GM15510 (cell line): ENCODE results near the gene NR2F1.

Source experiments
- POLR2A ChIP-seq: IDR thresholded peaks from 3 replicates; pipeline ENCODE4 v1.6.1; 2011; ENCODE audit warnings: borderline replicate concordance; ENCODE audit not compliant: insufficient read length; ENCODE audit errors: extremely low read depth

The NR2F1 gene

GRCh38 chr5:93594591-93595419 lies 11.8 kb downstream of the NR2F1 start:
- TF ChIP-seq POLR2A, result no peak

- TF ChIP-seq POLR2A, result no peak
These were observed 12.6 kb downstream of the NR2F1 start for GRCh38 chr5:93595420-93596147.

GRCh38 chr5:93596310-93596675 lies 13.3 kb downstream of the NR2F1 start:
- no peak for TF ChIP-seq POLR2A

- TF ChIP-seq POLR2A, result no peak
These were observed 13.9 kb downstream of the NR2F1 start for GRCh38 chr5:93596676-93597490.

GRCh38 chr5:93598091-93599000 lies 15.3 kb downstream of the NR2F1 start:
- TF ChIP-seq POLR2A, result no peak

GRCh38 chr5:93599001-93599379 lies 16.0 kb downstream of the NR2F1 start:
- no peak for TF ChIP-seq POLR2A

- no peak for TF ChIP-seq POLR2A
These were observed 16.5 kb downstream of the NR2F1 start for GRCh38 chr5:93599399-93600120.

GRCh38 chr5:93600409-93601070 lies 17.5 kb downstream of the NR2F1 start:
- no peak for TF ChIP-seq POLR2A

- TF ChIP-seq POLR2A, result no peak
These were observed 18.2 kb downstream of the NR2F1 start for GRCh38 chr5:93601071-93601801.

- no peak for TF ChIP-seq POLR2A
These were observed 18.8 kb downstream of the NR2F1 start for GRCh38 chr5:93601802-93602155.

- TF ChIP-seq POLR2A, result no peak
These were observed 19.4 kb downstream of the NR2F1 start for GRCh38 chr5:93602241-93603077.
